ENCODE data around the gene CTH.

- TF ChIP-seq CTCF (IDR thresholded peaks at IDR 0.05; ENCODE audit: low read depth, low read length, poor library complexity, severe bottlenecking) (no peak), EZH2phosphoT487 (IDR thresholded peaks at IDR 0.05; ENCODE audit: borderline replicate concordance, low read length) (no peak)
These were observed 23.3 kb downstream of the CTH start for GRCh38 chr1:70434253-70434859.

Measured in DOHH2 (cell line).